ENCODE data around the gene LIAS. TPM values are rescaled to one million over a fixed set of nuclear protein-coding genes. Genes with fewer than 3 reads are reported as not detected.

LIAS gene
- total RNA-seq, 1 donor from 2014 or later, result 9.6 TPM

DNA sequence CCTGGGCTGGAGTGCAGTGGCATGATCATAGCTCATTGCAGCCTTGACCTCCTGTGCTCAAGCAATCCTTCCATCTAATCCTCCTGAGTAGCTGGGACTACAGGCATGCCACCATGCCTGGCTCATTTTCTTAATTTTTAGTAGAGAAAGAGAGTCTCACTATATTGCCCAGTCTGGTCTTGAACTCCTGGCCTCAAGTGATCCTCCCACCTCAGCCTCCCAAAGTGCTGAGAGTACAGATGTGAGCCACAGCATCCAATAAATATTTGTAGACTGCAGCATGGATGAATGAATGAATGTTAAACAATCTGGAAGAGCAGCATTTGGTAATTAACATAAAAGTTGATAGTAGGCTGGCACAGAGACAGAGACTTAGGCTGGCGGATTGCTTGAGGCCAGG lies 32.1 kb upstream of the LIAS start:
- Histone ChIP-seq H4K20me1 (ENCODE audit: insufficient read depth, low read length) (no peaks in the 10 kb centered on the region), H3K79me2 (ENCODE audit: insufficient read depth, low read length) (no peaks in the 10 kb centered on the region), H3K36me3 (ENCODE audit: insufficient read depth, low read length) (no peaks in the 10 kb centered on the region), H3K4me3 (ENCODE audit: insufficient read depth, low read depth, low read length) (no peak overlapping the region), H3K27ac (ENCODE audit: low read depth, low read length) (no peak overlapping the region), H3K27me3 (ENCODE audit: insufficient read depth, low read length) (no peaks in the 10 kb centered on the region), H3K9ac (ENCODE audit: low read length) (no peak overlapping the region), H2AFZ (ENCODE audit: low read depth, low read length) (no peak overlapping the region), H3K4me2 (ENCODE audit: low read length) (no peak overlapping the region), H3K9me3 (ENCODE audit: insufficient read depth, low read depth, low read length) (no peaks in the 10 kb centered on the region), H3K4me1 (ENCODE audit: insufficient read depth, low read length) (no peaks in the 10 kb centered on the region)
- Mint-ChIP-seq H3K27me3 (ENCODE audit: low read depth, unreplicated experiment) (peaks cover 5% of the 10 kb centered on the region), H3K27ac (ENCODE audit: unreplicated experiment) (no peak overlapping the region), H3K4me3 (ENCODE audit: unreplicated experiment) (no peak overlapping the region), H3K9me3 (ENCODE audit: unreplicated experiment) (no peaks in the 10 kb centered on the region), H3K36me3 (ENCODE audit: low read depth, unreplicated experiment) (no peaks in the 10 kb centered on the region), H3K4me1 (ENCODE audit: low read depth, unreplicated experiment) (no peaks in the 10 kb centered on the region)
- TF ChIP-seq EZH2 (IDR thresholded peaks at IDR 0.05; ENCODE audit: insufficient read depth, low read length), result no peak
- TF ChIP-seq, protein P1, sequence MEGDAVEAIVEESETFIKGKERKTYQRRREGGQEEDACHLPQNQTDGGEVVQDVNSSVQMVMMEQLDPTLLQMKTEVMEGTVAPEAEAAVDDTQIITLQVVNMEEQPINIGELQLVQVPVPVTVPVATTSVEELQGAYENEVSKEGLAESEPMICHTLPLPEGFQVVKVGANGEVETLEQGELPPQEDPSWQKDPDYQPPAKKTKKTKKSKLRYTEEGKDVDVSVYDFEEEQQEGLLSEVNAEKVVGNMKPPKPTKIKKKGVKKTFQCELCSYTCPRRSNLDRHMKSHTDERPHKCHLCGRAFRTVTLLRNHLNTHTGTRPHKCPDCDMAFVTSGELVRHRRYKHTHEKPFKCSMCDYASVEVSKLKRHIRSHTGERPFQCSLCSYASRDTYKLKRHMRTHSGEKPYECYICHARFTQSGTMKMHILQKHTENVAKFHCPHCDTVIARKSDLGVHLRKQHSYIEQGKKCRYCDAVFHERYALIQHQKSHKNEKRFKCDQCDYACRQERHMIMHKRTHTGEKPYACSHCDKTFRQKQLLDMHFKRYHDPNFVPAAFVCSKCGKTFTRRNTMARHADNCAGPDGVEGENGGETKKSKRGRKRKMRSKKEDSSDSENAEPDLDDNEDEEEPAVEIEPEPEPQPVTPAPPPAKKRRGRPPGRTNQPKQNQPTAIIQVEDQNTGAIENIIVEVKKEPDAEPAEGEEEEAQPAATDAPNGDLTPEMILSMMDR (IDR thresholded peaks at IDR 0.05; ENCODE audit: insufficient read depth, low read depth, low read length), result no peak
- DNase-seq (ENCODE audit: low read depth) (no peak), FAIRE-seq (no peak)

DNA sequence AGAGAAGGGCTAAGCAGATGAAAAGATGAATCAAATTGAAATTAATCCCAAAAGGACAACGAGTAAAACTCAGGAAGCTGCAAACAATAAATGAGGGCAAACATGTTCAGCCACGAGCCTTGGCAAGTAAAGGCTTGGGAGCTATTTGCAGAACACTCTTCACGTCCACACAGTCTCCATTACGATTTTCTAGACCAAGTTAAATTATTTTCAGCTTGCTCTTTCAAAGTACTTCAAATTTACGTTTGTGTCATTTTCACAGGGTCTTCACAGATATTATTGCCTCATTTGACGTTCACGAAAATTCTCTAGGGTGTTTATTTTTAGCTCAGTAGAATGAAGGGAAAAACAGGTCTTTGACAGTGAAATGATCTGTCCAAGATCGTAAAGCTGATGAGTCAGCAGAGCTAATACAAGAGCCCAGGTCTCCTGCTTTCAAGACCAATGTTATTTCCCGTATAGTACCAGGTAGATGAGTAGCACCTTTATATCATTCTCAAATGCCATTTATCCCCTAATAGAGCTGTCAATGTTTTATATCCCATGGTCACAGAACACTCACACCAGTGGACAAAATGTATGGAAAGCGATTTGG lies 31.2 kb upstream of the LIAS start:
- H3K4me2 ChIP-seq (ENCODE audit: low read length), result no peak overlapping the region
- Mint-ChIP-seq H3K4me1 (ENCODE audit: low read depth, unreplicated experiment) (no peaks in the 10 kb centered on the region), H3K4me3 (ENCODE audit: unreplicated experiment) (no peak overlapping the region), H3K27ac (ENCODE audit: unreplicated experiment) (no peak overlapping the region), H3K36me3 (ENCODE audit: low read depth, unreplicated experiment) (no peaks in the 10 kb centered on the region), H3K9me3 (ENCODE audit: unreplicated experiment) (no peaks in the 10 kb centered on the region), H3K27me3 (ENCODE audit: low read depth, unreplicated experiment) (peaks cover 5% of the 10 kb centered on the region)
- no peak overlapping the region for H2AFZ ChIP-seq (ENCODE audit: low read depth, low read length)
- FAIRE-seq (no peak), DNase-seq (ENCODE audit: low read depth) (no peak)
- no peak overlapping the region for H3K9ac ChIP-seq (ENCODE audit: low read length)
- H3K9me3 ChIP-seq (ENCODE audit: insufficient read depth, low read depth, low read length), result no peaks in the 10 kb centered on the region
- no peaks in the 10 kb centered on the region for H3K4me1 ChIP-seq (ENCODE audit: insufficient read depth, low read length)
- TF ChIP-seq EZH2 (IDR thresholded peaks at IDR 0.05; ENCODE audit: insufficient read depth, low read length), result no peak
- TF ChIP-seq, protein P1 (IDR thresholded peaks at IDR 0.05; ENCODE audit: insufficient read depth, low read depth, low read length), result no peak
- no peaks in the 10 kb centered on the region for H3K27me3 ChIP-seq (ENCODE audit: insufficient read depth, low read length)
- no peak overlapping the region for H3K27ac ChIP-seq (ENCODE audit: low read depth, low read length)
- H4K20me1 ChIP-seq (ENCODE audit: insufficient read depth, low read length), result no peaks in the 10 kb centered on the region
- no peak overlapping the region for H3K4me3 ChIP-seq (ENCODE audit: insufficient read depth, low read depth, low read length)
- no peaks in the 10 kb centered on the region for H3K36me3 ChIP-seq (ENCODE audit: insufficient read depth, low read length)
- H3K79me2 ChIP-seq (ENCODE audit: insufficient read depth, low read length), result no peaks in the 10 kb centered on the region

GRCh38 chr4:39429476-39430334 lies 29.2 kb upstream of the LIAS start:
- Histone ChIP-seq H3K4me3 (ENCODE audit: insufficient read depth, low read depth, low read length) (no peak overlapping the region), H3K79me2 (ENCODE audit: insufficient read depth, low read length) (no peaks in the 10 kb centered on the region), H3K4me1 (ENCODE audit: insufficient read depth, low read length) (no peaks in the 10 kb centered on the region), H2AFZ (ENCODE audit: low read depth, low read length) (no peak overlapping the region), H3K36me3 (ENCODE audit: insufficient read depth, low read length) (no peaks in the 10 kb centered on the region), H3K27ac (ENCODE audit: low read depth, low read length) (no peak overlapping the region), H3K9me3 (ENCODE audit: insufficient read depth, low read depth, low read length) (no peaks in the 10 kb centered on the region), H3K4me2 (ENCODE audit: low read length) (no peak overlapping the region), H3K9ac (ENCODE audit: low read length) (no peak overlapping the region), H4K20me1 (ENCODE audit: insufficient read depth, low read length) (no peaks in the 10 kb centered on the region), H3K27me3 (ENCODE audit: insufficient read depth, low read length) (no peaks in the 10 kb centered on the region)
- no peak for TF ChIP-seq EZH2 (IDR thresholded peaks at IDR 0.05; ENCODE audit: insufficient read depth, low read length)
- TF ChIP-seq, protein P1 (IDR thresholded peaks at IDR 0.05; ENCODE audit: insufficient read depth, low read depth, low read length), result no peak
- FAIRE-seq (no peak), DNase-seq (ENCODE audit: low read depth) (no peak)
- Mint-ChIP-seq H3K36me3 (ENCODE audit: low read depth, unreplicated experiment) (no peaks in the 10 kb centered on the region), H3K27ac (ENCODE audit: unreplicated experiment) (no peak overlapping the region), H3K4me3 (ENCODE audit: unreplicated experiment) (no peak overlapping the region), H3K27me3 (ENCODE audit: low read depth, unreplicated experiment) (peaks cover 8% of the 10 kb centered on the region), H3K4me1 (ENCODE audit: low read depth, unreplicated experiment) (no peaks in the 10 kb centered on the region), H3K9me3 (ENCODE audit: unreplicated experiment) (no peaks in the 10 kb centered on the region)

Measured in astrocyte (in vitro differentiated cells and primary cell).